Activated CD4-positive, alpha-beta T cell treated with anti-CD3 and anti-CD28 coated beads, Interleukin-2, amount 50 U/mL, for 48 hours (primary cell): ENCODE results near the gene RNF115.

Experiments used
- DNase-seq, 2 experiments: peaks; one replicate each; pipeline ENCODE4 v3.0.0-alpha.2; 2020

RNF115 gene

GRCh38 chr1:145692785-145693443, 131.0 kb downstream of the RNF115 start:
- DNase-seq, result no peak

GRCh38 chr1:145690587-145691558, 133.0 kb downstream of the RNF115 start:
- peak; percentile 9 to 19 for DNase-seq

DNA sequence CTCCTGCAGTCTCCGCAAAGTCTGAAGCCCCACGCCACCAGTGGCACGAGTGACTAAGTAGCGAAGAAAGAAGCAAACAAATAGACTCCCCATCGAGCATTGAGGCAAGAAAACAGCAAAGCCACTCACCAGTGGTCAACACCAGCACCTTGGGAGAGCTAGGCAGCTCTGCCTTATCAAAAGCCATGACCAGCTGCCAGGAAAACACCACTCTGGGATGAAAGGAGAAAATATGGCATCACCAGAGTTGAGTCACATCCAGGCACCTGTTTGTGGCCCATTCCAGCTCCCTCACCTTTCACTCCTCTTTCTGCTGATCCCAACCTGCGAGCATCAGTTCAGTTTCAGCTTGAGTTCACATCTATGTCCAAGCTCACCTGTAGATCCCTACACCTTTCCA, 134.0 kb downstream of the RNF115 start:
- no peak for DNase-seq

DNA sequence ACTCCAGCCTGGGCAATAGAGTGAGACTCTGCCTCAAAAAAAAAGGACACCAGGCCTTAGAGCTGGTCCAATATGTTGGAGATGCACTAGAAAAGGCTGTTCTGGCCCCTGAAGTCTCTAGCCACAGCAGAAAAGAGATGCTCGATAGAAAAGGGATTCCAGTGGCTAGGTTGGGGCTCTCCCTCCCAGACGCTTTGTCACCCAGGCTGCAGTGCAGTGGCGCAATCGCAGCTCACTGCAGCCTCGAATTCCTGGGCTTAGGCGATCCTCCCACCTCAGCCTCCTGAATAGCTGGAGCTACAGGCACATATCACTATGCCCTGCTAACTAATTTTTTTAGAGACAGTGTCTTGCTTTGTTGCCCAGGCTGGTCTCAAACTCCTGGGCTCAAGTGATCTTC, 135.0 kb downstream of the RNF115 start:
- DNase-seq, result no peak
